Measurements from ENCODE around the gene PSMA6.

- TF ChIP-seq ATF3 (CRISPR knock-in tag; IDR thresholded peaks at IDR 0.05) (no peak), ETS1 (CRISPR knock-in tag; IDR thresholded peaks at IDR 0.05) (no peak), MXD1 (CRISPR knock-in tag; IDR thresholded peaks at IDR 0.05) (no peak), ZNF781 (CRISPR knock-in tag; IDR thresholded peaks at IDR 0.05; ENCODE audit: borderline replicate concordance, not compliant biosample characterization) (no peak), CTCF (CRISPR knock-in tag; IDR thresholded peaks at IDR 0.05) (no peak), ZNF362 (CRISPR knock-in tag; IDR thresholded peaks at IDR 0.05; ENCODE audit: borderline replicate concordance) (no peak), ATF1 (CRISPR knock-in tag; IDR thresholded peaks at IDR 0.05) (no peak), ZSCAN9 (CRISPR knock-in tag; IDR thresholded peaks at IDR 0.05; ENCODE audit: borderline replicate concordance) (no peak), TFAP4 (IDR thresholded peaks at IDR 0.05; ENCODE audit: borderline replicate concordance, low read depth) (no peak), MZF1 (CRISPR knock-in tag; IDR thresholded peaks at IDR 0.05; ENCODE audit: borderline replicate concordance) (no peak), YY1 (IDR thresholded peaks at IDR 0.05; ENCODE audit: insufficient read depth, insufficient replicate concordance, low read depth, low read length) (no peak)
Measured at GRCh38 chr14:35252451-35252868, 39.7 kb upstream of the PSMA6 start.
